GM18868 (cell line): Measurements from ENCODE around the gene PRMT5.
A peak's percentile ranks its signal among the peaks of the same experiment; 100 is the strongest.

Experiments used
- ATAC-seq: cut with Tn5 transposase; IDR thresholded peaks from one replicate; pipeline ENCODE4 v1.9.1; 2021; ENCODE audit warnings: mild to moderate bottlenecking, moderate library complexity; ENCODE audit not compliant: unreplicated experiment

PRMT5 gene

GRCh38 chr14:22878271-22879246, 50.6 kb downstream of the PRMT5 start:
- no peak for ATAC-seq

GRCh38 chr14:22877000-22877501, 52.1 kb downstream of the PRMT5 start:
- no peak for ATAC-seq

DNA sequence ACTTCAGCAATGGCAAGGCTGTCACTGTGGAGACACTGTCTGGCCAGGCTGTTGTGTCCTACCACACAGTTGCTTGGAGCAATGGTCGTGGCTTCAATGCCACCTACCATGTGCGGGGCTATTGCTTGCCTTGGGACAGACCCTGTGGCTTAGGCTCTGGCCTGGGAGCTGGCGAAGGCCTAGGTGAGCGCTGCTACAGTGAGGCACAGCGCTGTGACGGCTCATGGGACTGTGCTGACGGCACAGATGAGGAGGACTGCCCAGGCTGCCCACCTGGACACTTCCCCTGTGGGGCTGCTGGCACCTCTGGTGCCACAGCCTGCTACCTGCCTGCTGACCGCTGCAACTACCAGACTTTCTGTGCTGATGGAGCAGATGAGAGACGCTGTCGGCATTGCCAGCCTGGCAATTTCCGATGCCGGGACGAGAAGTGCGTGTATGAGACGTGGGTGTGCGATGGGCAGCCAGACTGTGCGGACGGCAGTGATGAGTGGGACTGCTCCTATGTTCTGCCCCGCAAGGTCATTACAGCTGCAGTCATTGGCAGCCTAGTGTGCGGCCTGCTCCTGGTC, 53.3 kb downstream of the PRMT5 start:
- no peak for ATAC-seq

DNA sequence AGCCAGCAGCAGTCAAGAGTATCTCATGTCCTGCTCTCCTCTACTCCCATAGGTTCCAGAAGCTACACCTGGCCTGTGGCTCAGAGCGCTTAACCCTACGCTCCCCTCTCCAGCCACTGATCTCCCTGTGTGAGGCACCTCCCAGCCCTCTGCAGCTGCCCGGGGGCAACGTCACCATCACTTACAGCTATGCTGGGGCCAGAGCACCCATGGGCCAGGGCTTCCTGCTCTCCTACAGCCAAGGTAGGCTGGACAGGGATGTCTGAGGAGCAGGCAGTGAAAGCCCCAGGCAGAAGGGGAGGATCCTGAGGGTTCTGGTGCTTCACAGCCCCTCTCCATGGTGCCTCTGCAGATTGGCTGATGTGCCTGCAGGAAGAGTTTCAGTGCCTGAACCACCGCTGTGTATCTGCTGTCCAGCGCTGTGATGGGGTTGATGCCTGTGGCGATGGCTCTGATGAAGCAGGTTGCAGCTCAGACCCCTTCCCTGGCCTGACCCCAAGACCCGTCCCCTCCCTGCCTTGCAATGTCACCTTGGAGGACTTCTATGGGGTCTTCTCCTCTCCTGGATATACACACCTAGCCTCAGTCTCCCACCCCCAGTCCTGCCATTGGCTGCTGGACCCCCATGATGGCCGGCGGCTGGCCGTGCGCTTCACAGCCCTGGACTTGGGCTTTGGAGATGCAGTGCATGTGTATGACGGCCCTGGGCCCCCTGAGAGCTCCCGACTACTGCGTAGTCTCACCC, 54.0 kb downstream of the PRMT5 start:
- no peak for ATAC-seq

DNA sequence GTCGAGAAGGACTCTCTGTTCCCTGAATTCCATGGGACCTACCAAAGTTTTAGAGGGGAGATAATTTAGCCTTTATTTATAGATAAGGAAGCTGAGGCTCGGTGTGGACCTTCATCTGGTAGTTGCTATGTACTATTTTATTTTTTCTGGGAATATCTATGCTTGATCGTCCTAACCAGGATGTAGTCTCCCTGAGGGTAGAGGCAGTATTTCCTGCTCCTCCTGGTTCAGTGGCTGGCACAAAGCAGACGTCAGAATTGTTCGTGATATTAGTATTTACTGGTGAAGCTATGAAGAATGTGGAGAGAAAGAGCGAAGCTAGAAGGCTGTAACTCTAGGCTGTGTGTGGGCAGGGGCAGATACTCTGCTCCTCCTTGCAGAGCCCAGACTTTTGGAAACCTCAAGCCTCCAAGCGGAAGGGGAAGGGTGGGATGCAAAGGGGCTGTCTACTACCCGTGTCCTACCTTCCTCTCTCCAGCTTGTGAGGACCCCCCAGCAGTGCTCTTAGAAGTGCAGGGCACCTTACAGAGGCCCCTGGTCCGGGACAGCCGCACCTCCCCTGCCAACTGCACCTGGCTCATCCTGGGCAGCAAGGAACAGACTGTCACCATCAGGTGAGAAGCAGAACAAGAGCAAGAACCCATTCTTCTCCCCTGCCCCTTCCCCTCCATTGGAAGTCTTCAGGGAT, 56.2 kb downstream of the PRMT5 start:
- no peak for ATAC-seq

DNA sequence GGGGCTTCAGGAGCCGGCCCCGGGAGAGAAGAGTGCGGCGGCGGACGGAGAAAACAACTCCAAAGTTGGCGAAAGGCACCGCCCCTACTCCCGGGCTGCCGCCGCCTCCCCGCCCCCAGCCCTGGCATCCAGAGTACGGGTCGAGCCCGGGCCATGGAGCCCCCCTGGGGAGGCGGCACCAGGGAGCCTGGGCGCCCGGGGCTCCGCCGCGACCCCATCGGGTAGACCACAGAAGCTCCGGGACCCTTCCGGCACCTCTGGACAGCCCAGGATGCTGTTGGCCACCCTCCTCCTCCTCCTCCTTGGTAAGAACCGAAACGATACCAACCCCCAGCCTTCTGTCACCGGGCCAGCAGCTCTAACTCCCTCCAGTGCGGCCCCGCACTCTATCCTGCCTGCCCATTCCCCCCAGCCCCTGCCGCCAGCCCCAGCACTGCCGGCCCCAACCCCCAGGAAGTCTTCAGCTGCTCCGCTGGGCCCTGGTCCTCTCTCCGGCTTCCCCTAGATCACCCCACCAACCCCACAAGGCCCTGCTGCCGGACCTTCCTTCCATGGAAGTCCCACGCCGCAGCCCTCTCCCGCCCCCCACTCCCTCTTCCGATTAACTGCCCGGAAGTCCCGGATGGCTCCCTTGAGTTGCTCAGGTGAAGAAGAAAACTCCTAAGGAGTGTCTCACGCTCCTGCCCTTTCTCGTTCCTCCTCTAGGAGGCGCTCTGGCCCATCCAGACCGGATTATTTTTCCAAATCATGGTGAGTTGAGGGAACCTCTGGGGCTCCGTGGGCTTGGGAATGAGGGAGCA, 56.9 kb downstream of the PRMT5 start:
- peak; percentile 34 for ATAC-seq

- ATAC-seq, result peak; percentile 76
These were observed 57.7 kb downstream of the PRMT5 start, which contains the start of gene LRP10 for GRCh38 chr14:22871224-22872032. LRP10 (plus strand) TSS chr14:22871740; CDS start chr14:22872304, 564 bp downstream.

GRCh38 chr14:22870811-22871223, 58.4 kb downstream of the PRMT5 start:
- ATAC-seq, result peak; percentile 54
